Fibroblast of lung (primary cell): ENCODE data around the gene PCDHGC3.
"Not testable (repeated sequence)": the region's sequence is repeated elsewhere in the genome, so short reads cannot be mapped to it uniquely, and the experiment has no call there.

ENCODE experiments used
- EZH2 ChIP-seq: IDR thresholded peaks from 2 replicates; pipeline ENCODE4 v1.5.1; 2012; ENCODE audit warnings: low read length, control low read depth, mild to moderate bottlenecking; ENCODE audit errors: missing control alignments
- TF ChIP-seq, protein P1 (sequence below), 2 donors: IDR thresholded peaks in 1 of 2; conservative IDR thresholded peaks in 1 of 2; 1 replicate in 1 of 2; 2 replicates in 1 of 2; pipeline ENCODE4 v1.5.1; 2011 to 2012; ENCODE audit warnings: low read length in 2 of 2, control low read depth in 1 of 2, inconsistent platforms in 1 of 2, low read depth in 1 of 2, mild to moderate bottlenecking in 1 of 2

DNA sequence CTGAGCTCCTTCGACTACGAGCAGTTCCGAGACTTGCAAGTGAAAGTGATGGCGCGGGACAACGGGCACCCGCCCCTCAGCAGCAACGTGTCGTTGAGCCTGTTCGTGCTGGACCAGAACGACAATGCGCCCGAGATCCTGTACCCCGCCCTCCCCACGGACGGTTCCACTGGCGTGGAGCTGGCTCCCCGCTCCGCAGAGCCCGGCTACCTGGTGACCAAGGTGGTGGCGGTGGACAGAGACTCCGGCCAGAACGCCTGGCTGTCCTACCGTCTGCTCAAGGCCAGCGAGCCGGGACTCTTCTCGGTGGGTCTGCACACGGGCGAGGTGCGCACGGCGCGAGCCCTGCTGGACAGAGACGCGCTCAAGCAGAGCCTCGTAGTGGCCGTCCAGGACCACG is 43.5 kb upstream of the PCDHGC3 start:
- TF ChIP-seq, protein P1, sequence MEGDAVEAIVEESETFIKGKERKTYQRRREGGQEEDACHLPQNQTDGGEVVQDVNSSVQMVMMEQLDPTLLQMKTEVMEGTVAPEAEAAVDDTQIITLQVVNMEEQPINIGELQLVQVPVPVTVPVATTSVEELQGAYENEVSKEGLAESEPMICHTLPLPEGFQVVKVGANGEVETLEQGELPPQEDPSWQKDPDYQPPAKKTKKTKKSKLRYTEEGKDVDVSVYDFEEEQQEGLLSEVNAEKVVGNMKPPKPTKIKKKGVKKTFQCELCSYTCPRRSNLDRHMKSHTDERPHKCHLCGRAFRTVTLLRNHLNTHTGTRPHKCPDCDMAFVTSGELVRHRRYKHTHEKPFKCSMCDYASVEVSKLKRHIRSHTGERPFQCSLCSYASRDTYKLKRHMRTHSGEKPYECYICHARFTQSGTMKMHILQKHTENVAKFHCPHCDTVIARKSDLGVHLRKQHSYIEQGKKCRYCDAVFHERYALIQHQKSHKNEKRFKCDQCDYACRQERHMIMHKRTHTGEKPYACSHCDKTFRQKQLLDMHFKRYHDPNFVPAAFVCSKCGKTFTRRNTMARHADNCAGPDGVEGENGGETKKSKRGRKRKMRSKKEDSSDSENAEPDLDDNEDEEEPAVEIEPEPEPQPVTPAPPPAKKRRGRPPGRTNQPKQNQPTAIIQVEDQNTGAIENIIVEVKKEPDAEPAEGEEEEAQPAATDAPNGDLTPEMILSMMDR (conservative IDR thresholded peaks at IDR 0.05 in 1 of 2, IDR thresholded peaks at IDR 0.05 in 1 of 2; ENCODE audit: low read depth in 1 of 2, low read length in 2 of 2): not testable (repeated sequence)
- not testable (repeated sequence) for TF ChIP-seq EZH2
